HG02588 (cell line): Measurements from ENCODE around the gene MEG3.

Experiments used
- ATAC-seq: cut with Tn5 transposase; IDR thresholded peaks from one replicate; pipeline ENCODE4 v1.9.1; 2021; ENCODE audit warnings: mild to moderate bottlenecking, moderate library complexity; ENCODE audit not compliant: unreplicated experiment

Gene MEG3

DNA sequence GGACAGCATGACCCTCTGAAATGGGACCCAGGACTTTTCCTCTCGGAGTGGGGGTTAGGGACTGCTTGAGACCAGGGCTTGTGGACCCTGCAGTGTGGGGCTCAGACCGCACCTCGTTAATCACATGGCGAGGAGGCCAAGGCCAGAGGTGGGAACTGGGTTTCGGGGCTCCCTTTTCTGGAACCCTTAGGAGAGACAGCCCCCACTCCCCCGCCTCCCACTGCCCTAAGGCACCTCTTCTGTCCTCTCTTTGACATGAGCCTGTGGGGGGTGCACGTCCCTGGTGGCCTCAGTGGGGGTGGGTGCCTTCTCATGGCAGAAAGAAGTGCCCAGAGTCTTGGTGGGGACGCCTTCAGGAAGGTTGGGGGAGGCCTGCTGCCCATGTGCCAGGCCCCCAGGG, 53.3 kb downstream of the MEG3 start:
- no peak for ATAC-seq

DNA sequence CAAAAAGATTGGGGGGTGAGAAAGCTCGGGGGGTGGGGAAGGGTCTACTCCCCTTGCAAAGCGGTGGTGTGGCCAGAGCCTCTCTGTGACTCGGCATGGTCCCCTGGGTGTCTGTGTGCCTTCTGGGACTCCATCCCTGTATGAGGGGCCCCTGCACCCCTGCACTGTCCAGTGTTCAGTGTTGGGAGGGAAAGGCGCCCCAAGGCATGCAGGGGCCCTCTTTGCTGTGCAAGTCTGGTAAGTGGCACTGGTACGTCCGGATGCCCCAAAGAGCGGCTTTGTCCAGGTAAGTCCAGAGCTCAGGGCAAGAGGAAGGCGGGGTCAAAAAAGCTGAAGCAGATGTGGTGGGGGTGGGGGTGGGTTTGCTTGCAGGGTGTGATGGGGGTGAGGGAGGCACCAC, 53.9 kb downstream of the MEG3 start:
- no peak for ATAC-seq

GRCh38 chr14:100880271-100881101, 54.6 kb downstream of the MEG3 start:
- ATAC-seq: no peak

DNA sequence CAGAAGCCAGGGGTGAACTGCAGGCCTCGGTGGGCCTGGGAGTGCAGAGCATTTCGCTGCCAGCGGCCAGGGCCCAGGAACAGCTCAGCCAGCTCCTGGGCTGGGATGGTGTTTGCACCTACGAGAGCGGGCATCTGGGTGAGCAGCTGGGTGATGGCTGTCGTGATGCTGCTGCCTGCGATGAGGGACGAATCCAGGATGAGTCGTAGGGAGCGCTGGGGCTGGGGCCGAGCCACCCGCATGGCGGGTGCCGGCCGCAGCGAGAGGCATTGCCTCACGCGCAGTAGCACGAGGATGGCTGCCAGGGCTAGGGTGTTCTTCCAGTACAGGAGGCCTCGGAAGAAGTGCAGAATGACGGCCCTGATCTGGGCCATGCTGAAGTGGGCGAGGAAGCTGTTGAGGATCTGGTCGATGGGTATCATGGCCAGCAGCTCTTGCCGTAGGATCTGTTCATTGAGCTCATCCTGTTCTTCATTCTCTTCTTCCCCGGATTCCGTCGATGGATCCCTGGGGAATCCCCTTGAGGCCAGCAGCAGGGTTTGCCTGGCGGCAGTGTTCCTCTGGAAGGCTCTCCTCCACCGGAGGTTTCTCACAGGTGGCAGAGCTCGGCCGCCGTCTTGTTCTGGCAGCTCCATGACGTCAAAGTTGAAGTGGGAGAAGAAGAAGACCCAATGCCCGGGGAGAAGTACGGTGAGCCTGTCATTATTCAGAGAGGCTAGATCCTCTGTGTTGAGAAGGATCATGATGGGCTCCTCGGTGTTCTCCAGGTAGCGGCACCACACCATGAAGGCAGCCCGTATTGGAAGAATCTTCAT, 55.5 kb downstream of the MEG3 start:
- no peak for ATAC-seq

- no peak for ATAC-seq
Observed at GRCh38 chr14:100882026-100882967, 56.4 kb downstream of the MEG3 start.

DNA sequence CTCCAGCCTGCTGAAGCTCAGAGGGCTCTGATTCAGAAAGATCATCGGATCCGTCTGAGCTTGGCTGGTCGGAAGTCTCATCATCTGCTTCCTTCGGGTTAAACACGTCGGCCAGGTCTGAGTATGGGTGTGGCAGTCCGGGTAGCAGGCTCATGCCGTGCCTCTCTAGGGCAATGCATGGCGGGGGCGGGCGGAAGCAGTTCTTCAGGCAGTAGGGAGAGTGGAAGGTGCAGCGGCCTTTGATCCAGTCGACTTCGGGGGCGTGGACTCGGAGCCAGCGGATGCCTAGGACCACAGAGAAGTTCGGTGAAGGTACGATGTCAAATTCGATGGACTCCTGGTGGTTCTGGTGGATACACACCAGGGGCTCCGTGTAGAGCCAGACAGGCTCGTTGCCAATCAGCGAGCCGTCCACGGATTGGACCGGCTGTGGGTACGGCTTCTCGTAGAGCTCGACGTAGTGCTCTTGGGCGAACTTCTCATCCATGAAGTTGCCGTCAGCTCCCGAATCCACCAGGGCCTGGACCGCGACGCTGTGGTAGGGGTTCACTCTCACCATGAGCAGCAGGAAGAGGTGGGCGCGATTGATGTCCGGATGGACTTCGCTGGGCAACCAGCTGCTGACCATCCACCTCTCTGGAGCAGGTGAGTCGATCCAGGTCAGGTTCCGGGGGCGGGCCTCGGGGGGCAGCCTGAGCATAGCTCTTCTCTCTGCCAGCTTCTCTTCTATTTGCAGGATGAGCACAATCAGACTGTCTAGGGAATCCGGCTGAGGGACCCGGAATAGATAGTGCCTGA, 57.3 kb downstream of the MEG3 start:
- ATAC-seq: no peak

DNA sequence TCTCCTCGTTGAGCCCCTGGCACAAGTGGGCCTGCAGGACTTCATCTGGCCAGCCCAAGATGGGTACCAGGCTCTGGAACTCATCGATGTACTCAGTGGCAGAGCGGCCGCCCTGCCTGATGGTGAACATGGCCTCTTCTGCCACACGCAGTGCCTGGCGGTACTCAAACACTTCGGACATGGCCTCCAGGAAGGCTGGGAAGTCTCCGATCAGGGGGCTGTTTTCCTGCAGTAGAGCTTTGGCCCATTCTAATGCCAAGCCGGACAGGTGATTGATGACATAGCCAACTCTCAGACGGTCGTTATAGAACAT, 57.8 kb downstream of the MEG3 start:
- ATAC-seq: no peak

DNA sequence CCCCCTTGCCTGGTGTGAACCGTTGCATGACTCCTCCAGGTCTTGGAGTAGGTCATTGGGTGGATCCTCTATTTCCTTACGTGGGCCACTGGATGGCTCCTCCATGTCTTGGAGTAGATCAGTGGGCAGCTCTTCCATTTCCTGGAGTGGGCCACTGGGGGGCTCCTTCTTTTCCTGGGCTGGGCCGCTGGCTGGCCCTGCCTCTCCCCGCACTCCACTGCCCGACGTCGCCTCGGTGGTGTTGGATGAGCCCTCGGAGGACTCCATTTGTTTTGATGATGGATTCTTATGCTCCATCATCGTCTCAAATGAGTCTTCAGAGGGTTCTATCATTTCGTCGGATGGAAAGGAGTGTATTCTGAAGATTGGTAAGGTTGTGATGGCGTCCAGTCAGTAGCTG, 58.5 kb downstream of the MEG3 start:
- ATAC-seq: no peak

- no peak for ATAC-seq
Observed at GRCh38 chr14:100885196-100885595, 59.3 kb downstream of the MEG3 start.

GRCh38 chr14:100885617-100886016, 59.7 kb downstream of the MEG3 start:
- no peak for ATAC-seq

- ATAC-seq: no peak
Observed at GRCh38 chr14:100887728-100888335, 61.9 kb downstream of the MEG3 start.

GRCh38 chr14:100888789-100889315, 62.9 kb downstream of the MEG3 start:
- ATAC-seq: no peak

GRCh38 chr14:100889641-100890040, 63.7 kb downstream of the MEG3 start:
- no peak for ATAC-seq

DNA sequence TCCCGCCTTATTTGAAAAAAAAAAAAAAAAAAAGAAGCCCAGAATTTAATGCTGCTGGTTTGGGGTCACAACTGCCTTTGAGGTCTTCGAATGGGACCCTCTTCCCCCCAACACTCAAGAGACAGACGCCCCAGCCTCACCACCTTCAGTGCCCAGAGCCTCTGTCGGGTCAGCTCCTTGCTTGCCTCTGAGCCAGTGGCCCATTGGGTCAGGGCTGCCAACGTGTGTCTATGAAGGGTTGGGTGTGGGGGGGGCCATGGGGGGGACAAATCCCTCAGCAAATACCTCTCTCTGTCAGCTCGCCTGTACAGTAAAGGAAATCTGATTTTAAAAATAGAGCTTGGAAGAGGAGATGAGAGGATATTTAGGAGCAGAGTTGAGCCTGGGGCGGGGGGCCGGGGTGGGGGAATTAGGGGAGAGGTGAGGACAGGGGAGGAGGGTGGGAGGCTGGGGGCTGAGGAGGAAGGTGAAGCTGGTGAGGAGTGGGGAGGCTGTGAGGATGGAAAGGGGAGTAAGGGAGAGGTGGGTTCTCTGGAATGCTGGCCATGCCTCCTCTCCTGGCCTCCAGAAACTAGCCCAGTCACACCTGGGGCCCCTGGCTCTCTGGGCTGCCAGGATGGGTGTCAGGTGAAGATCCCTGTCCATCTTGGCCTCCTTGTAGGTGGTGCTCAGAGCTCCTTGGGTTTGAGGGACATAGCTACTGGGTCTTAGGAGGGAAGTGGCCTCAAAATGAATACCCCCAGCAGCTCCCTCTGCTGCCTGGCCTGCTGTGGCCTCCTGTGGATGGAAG, 64.3 kb downstream of the MEG3 start:
- ATAC-seq: no peak

GRCh38 chr14:100891051-100891450, 65.1 kb downstream of the MEG3 start:
- no peak for ATAC-seq

DNA sequence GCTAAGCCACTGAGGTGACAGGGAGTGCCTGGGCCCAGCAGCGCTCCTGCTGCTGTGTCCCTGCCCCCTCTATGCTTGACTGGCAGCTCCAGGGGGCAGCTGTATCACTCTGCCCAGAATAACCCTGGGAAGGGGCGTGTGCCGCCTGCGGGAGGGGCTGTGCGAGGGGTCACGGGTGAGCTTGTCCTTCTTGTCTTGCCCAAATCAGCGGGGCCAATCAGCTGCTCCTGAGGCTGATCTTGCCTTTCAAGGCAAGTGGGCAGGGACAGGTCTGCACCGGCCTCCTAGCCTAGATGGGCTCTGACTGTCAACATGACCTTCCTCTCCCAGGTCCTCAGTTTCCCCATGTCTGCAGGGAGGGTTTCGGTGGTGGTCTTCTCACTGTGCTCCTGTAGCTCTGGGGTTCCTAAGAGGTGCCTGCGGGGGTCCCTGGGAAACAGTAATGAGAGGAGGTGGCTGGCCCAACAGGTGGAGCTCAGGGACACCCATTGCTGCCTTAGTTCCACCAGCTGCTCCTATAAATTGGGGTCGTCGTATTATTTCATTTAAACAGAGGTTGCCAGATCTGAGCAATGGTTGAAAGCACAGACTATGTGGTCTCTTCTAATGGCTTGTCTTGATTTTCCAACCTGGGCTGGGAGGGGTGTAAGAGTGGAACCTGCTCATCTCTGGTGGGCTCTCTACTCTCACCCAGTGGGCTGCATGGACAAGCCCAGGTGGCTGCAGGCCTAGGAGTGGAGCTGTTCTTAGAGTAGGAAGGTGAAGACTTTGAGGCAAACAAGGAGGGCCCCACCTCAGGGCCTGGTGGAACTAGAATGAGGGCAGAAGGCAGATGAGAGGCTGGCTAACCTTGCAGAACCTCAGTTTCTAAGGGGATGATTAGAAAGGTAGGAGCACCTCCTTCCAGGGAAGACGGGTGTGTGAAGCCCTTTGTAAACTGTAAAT, 65.9 kb downstream of the MEG3 start:
- ATAC-seq: no peak

GRCh38 chr14:100892496-100893227, 66.7 kb downstream of the MEG3 start:
- no peak for ATAC-seq
